ENCODE data around the gene MAP3K9. TPM values are rescaled to one million over a fixed set of nuclear protein-coding genes. Genes with fewer than 3 reads are reported as not detected.
"Not testable (repeated sequence)": the region's sequence is repeated elsewhere in the genome, so short reads cannot be mapped to it uniquely, and the experiment has no call there.

Gene MAP3K9
- total RNA-seq, 2 donors from 2014 or later, result 2.0 to 2.7 TPM

GRCh38 chr14:70708717-70709570 lies 100.4 kb downstream of the MAP3K9 start:
- intact Hi-C loops (cut with DNase I), result loop anchor here in 1 of 2 donors (5.0 kb wide), 1 partner anchor 82 kb away; no protein-coding TSS in a partner anchor
- ATAC-seq, result no peak

DNA sequence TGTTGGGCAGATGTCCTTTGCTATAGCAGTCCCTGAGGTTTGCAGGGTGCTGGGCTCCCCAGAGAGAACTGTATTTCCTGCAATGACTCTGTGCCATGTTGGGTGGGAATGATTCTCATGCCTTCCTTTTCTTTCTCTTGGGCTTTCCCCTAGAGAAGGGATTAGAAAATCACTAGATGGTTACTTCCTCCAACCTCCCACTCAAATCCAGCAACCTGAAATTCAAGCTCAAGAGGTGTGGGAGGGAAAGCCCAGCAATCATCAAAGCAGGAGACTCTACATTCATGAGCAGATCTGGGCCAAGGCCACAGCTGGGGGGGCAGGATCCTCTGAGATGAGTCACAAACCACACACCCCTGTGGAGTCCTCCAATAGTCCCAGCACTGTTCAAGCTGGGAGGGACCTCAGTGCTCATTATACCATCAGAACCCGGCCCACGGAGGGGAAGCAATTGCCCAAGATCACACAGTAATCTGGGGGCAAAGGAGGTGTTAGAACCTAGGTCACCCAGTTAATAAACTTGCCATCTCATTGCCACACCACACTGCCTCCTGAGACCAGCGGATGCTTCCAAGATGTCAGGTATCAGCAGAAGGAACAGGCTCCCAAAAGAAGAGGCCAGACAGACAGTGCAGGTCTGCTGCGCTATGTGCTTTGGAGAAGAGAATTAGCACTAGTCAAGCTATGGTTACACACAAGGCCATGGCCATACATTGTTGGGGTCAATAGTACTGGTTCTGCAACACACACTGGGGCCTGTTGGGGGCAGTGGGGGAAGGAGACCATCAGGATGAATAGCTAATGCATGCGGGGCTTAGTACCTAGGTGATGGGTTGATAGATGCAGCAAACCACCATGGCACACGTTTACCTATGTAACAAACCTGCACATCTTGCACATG lies 101.9 kb downstream of the MAP3K9 start:
- DNase-seq (no peak), ATAC-seq (peak in 1 of 2 donors; percentile 70)
- intact Hi-C loops (cut with DNase I), result loop anchor here in 1 of 2 donors (5.0 kb wide), 1 partner anchor 80 kb away; no protein-coding TSS in a partner anchor

More at GRCh38 chr14:70708717-70709570, 100.4 kb downstream of the MAP3K9 start:
- no peak for DNase-seq

DNA sequence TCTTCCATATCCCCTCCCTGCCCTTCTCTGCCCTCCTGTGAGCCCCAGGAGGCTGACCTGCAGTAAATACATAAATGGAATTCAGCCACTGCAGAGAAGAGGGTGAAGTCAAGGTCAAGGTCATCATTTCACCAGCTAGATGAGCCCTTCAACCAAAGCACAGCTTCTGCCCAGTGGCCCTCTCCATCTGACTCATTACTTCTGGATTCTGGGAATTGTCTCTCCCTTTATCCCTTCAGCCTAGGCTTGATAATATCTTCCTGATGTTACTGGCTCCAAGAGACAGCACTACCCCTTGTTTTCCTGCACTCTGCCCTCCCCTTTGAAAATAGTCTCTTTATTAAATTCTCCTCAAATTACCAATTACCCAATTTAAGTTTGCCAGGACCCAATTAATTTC lies 103.1 kb downstream of the MAP3K9 start:
- intact Hi-C loops (cut with DNase I), result loop anchor here in 1 of 2 donors (5.0 kb wide), 1 partner anchor 79 kb away; no protein-coding TSS in a partner anchor
- DNase-seq, result no peak

GRCh38 chr14:70704960-70705359 lies 104.4 kb downstream of the MAP3K9 start:
- intact Hi-C loops (cut with DNase I), result loop anchor here in 1 of 2 donors (5.0 kb wide), 1 partner anchor 78 kb away; no protein-coding TSS in a partner anchor
- ATAC-seq (no peak), DNase-seq (no peak)

More for the DNA sequence above, 103.1 kb downstream of the MAP3K9 start:
- no peak for ATAC-seq

GRCh38 chr14:70703621-70704168 lies 105.6 kb downstream of the MAP3K9 start:
- intact Hi-C loops (cut with DNase I); ATAC-seq; DNase-seq: not testable (repeated sequence)

- ATAC-seq (no peak), DNase-seq (no peak)
- intact Hi-C loops (cut with DNase I), result no loop called here
These were observed 107.2 kb downstream of the MAP3K9 start for GRCh38 chr14:70702161-70702560.

- intact Hi-C loops (cut with DNase I), result no loop called here
These were observed 107.7 kb downstream of the MAP3K9 start for GRCh38 chr14:70701610-70702009.

DNA sequence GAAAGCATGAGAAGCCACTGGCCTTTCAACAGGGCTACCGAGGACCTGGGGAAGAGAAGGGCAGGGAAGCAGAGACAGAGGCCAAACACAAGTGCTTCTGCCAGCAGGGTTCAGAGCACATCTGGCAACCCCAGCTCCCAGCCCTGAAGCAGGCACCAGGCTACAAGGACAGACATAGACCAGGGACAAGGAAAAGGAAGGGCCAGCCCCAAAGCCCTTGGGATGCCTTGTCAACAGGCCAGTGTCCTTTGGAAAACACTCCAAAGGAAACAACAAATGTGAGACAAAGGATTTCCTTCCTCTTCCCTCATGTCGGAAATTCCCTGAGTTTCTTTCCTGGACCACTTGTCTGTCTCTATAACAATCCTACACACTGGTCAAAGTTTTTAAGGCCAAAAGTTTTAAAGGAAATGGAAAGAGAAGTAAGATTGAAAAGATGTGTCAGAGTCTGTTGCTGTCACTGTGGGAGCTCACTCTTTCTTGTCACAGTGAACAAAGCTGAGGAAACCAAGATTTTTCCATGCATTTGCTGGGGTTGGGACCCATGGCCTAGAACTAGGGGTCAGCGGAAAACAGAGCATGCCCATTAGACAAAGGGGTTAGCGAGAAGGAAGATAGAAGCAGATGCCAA lies 108.2 kb downstream of the MAP3K9 start:
- intact Hi-C loops (cut with DNase I), result no loop called here
- ATAC-seq (peak in 1 of 2 donors; percentile 65), DNase-seq (peak; percentile 43)

More at GRCh38 chr14:70701610-70702009, 107.7 kb downstream of the MAP3K9 start:
- no peak for DNase-seq
- no peak for ATAC-seq

DNA sequence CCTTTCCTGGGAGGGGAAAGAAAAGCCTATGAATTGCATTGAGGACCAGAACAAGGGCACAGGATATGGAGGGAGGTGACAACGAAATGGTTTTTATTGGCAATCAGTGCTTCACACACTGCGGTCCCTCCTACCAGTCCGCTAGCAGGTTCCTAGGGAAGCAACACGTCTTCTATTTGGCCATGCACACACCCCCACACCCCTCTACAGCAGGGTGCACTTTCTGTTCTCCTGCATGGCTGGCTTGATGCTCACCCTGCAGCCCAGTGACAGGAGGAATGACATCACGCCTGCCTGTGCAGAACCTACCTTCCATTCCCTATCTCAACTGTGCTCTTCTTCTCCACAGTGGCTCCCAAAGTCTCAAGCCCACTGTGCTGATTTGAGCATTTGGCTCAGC lies 109.7 kb downstream of the MAP3K9 start:
- DNase-seq, result no peak
- intact Hi-C loops (cut with DNase I), result no loop called here
- no peak for ATAC-seq

GRCh38 chr14:70698288-70698687 lies 111.0 kb downstream of the MAP3K9 start:
- ATAC-seq, result peak in 1 of 2 donors; percentile 74
- DNase-seq, result peak; percentile 34
- intact Hi-C loops (cut with DNase I), result no loop called here

DNA sequence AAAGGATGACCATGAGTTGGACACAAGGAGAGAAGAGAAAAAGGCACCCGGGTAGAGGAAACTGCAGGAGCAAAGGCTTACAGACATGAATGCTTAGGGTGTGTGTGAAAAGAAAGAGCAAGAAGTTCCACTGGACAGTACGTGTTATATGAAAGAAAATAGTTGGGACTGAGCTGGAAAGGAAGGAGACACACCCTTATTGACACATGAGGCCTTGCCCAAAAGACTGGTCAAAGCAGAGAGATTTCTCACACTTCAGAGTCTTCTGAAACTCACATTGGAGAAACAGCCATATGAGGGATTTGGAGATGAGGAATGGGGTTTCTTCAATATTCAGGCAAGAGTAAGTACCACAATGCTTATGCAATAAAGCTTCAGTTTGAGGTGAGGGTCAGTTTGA lies 111.6 kb downstream of the MAP3K9 start:
- DNase-seq, result no peak
- intact Hi-C loops (cut with DNase I), result no loop called here

DNA sequence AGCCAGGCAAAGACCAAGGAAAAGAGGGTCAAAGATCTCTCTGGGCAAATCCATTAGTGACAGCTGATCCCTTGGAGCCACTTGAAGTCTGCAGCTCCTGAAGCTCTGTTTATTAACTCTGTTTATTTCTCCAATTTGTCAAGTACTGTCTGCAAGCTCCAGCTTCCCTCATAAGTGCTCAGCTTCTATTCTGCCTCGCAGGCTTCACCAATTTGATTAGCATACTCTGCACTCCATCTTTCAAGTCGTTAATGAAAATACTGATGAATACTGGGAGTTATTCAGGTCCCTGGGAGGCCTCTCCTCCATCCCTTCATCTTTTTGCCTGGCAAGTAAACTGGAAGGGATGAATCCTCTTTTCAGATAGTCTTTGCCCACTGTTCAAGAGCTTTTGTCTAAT lies 113.3 kb downstream of the MAP3K9 start:
- intact Hi-C loops (cut with DNase I), result no loop called here
- no peak for DNase-seq
- ATAC-seq, result no peak

More for the DNA sequence above, 111.6 kb downstream of the MAP3K9 start:
- ATAC-seq, result no peak

DNA sequence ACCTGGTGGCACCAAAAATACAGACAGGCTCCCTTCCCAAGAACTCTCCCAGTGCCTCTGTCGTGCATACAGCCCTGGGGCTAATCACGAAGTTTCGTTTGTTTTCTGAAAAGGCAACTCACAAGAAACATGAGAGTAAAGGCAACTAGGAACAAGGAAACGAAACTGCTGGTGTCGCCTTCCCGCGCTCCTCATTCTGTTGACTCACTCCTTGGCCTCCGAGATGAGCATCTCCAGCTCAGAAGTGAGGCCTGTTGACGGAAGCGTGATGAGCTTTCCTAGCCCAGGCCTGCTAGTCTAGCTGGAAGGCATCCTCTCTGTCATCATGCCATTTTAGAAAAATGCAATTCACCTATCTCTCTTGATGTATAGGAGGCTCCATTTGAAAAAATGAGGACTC lies 117.1 kb downstream of the MAP3K9 start:
- peak in 1 of 2 donors; percentile 53 for ATAC-seq
- intact Hi-C loops (cut with DNase I), result no loop called here
- peak; percentile 25 for DNase-seq

DNA sequence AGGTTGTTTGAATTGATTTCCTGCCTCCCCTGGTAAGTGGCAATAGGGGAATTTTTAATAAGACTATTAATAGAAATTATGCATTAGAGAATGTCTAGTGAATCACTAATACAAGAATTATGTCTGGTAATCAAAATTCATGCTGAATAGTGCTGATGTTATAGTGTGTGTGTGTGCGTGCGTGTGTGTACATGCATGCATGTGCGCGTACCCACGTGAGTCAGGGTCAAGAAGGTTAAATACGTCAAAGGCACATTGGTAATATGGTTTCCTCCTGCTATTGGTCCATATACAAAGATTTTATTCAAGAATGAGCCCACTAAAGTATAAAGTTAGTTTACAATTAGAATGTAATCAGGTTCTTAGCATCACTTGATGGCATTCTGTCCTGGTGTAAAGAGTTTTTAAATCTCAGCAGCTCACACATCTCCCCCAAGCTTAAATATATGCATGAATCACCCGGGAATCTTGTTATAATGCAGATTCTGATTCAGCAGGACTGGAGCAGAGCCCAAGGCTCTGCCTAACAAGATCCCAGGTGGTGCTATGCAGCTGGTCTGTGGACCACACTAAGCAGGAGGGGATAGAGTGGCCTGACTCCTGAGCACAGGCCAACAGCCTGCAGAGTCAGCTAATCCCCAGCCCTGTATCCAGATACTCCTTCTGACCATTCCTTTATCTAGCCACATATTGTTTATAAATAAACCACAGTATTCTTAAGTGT lies 123.7 kb downstream of the MAP3K9 start:
- ATAC-seq (peak in 1 of 2 donors; percentile 26), DNase-seq (no peak)
- intact Hi-C loops (cut with DNase I), result no loop called here

- no peak for ATAC-seq
- no peak for DNase-seq
- intact Hi-C loops (cut with DNase I), result no loop called here
These were observed 125.3 kb downstream of the MAP3K9 start for GRCh38 chr14:70683983-70684382.

GRCh38 chr14:70680748-70681147 lies 128.6 kb downstream of the MAP3K9 start:
- ATAC-seq (no peak), DNase-seq (no peak)
- intact Hi-C loops (cut with DNase I), result no loop called here

DNA sequence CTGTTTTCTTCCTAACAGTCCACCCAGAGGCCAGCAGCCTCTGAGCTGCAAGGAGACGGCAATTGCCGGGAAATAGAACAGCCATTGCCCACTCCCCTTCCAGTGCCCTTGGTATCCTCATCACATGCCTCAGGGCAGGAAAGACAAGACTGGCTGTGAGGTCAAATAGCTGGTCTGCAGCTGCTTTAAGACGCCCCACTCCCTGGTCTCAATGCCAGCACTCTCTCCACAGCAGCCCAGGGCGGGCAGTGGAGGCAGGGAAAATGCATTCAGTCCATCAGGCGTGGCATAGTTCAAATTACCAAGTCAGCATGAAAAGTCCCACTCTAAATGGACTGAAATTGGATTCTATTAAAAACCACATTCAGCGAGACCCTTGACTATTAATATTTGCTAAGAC lies 132.0 kb downstream of the MAP3K9 start:
- ATAC-seq (no peak), DNase-seq (no peak)
- intact Hi-C loops (cut with DNase I), result no loop called here

Measured in left cardiac atrium (tissue), 4 donors.